KMS-11 (cell line): ENCODE data around the gene PLAAT5.

Experiments
- H2AFZ ChIP-seq: fragments of 200-600 bp; sonication (generic); 2 replicates; pipeline ENCODE4 v1.6.1; 2016; ENCODE audit warnings: antibody characterized with exemption, mixed run types, low read depth
- H3K27ac ChIP-seq: fragments of 200-600 bp; sonication (generic); 2 replicates; pipeline ENCODE4 v1.6.1; 2016; ENCODE audit warnings: mild to moderate bottlenecking, mixed run types
- H3K27me3 ChIP-seq: fragments of 200-600 bp; sonication (generic); 2 replicates; pipeline ENCODE4 v1.6.1; 2017; ENCODE audit warnings: mild to moderate bottlenecking, low read depth, mixed run types, moderate library complexity; ENCODE audit not compliant: insufficient read depth
- H3K36me3 ChIP-seq: fragments of 200-600 bp; sonication (generic); 2 replicates; pipeline ENCODE4 v1.6.1; 2017; ENCODE audit warnings: mild to moderate bottlenecking, mixed run types; ENCODE audit not compliant: insufficient read depth
- H3K4me1 ChIP-seq: fragments of 200-600 bp; sonication (generic); 2 replicates; pipeline ENCODE4 v1.6.1; 2016; ENCODE audit warnings: mild to moderate bottlenecking, low read depth, mixed run types; ENCODE audit not compliant: poor library complexity, severe bottlenecking
- H3K4me2 ChIP-seq: fragments of 200-600 bp; sonication (generic); 2 replicates; pipeline ENCODE4 v1.7.0; 2016; ENCODE audit warnings: mild to moderate bottlenecking, mixed run types
- H3K4me3 ChIP-seq: fragments of 200-600 bp; sonication (generic); IDR thresholded peaks from 2 replicates; pipeline ENCODE4 v1.6.1; 2017; ENCODE audit warnings: low read depth, low read length, mixed read lengths; ENCODE audit not compliant: insufficient read depth
- H3K79me2 ChIP-seq: fragments of 200-600 bp; sonication (generic); 2 replicates; pipeline ENCODE4 v1.6.1; 2016; ENCODE audit warnings: low read depth, mixed run types; ENCODE audit not compliant: insufficient read depth
- H3K9ac ChIP-seq: fragments of 200-600 bp; sonication (generic); 2 replicates; pipeline ENCODE4 v1.6.1; 2016; ENCODE audit warnings: mild to moderate bottlenecking, mixed run types
- H4K20me1 ChIP-seq: fragments of 200-600 bp; sonication (generic); 2 replicates; pipeline ENCODE4 v1.6.1; 2016; ENCODE audit warnings: mild to moderate bottlenecking, mixed run types; ENCODE audit not compliant: insufficient read depth
- TF ChIP-seq, protein P1 (sequence below): fragments of 200-600 bp; sonication (generic); conservative IDR thresholded peaks from 2 replicates; pipeline ENCODE4 v1.6.1; 2017; ENCODE audit warnings: low read depth, mild to moderate bottlenecking, antibody characterized with exemption, low read length, moderate library complexity, mixed read lengths

PLAAT5 gene

DNA sequence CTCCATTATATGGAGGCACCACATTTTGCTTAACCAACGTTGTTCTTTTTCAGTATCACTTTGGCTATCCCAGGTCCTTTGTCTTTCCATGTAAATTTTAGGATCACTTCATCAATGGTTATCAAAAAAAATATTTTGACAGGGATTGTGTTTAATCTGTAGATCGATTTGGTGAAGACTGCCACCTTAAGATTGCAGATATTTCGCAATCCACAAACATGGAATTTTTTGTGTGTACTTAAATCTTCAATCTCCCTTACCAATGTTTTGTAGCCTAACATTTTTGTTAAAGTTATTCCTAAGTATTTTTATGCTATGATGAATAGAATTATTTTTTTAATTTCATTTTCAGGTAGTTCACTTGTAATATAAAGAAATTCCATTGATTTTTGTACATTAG lies 18.6 kb downstream of the PLAAT5 start:
- TF ChIP-seq, protein P1, sequence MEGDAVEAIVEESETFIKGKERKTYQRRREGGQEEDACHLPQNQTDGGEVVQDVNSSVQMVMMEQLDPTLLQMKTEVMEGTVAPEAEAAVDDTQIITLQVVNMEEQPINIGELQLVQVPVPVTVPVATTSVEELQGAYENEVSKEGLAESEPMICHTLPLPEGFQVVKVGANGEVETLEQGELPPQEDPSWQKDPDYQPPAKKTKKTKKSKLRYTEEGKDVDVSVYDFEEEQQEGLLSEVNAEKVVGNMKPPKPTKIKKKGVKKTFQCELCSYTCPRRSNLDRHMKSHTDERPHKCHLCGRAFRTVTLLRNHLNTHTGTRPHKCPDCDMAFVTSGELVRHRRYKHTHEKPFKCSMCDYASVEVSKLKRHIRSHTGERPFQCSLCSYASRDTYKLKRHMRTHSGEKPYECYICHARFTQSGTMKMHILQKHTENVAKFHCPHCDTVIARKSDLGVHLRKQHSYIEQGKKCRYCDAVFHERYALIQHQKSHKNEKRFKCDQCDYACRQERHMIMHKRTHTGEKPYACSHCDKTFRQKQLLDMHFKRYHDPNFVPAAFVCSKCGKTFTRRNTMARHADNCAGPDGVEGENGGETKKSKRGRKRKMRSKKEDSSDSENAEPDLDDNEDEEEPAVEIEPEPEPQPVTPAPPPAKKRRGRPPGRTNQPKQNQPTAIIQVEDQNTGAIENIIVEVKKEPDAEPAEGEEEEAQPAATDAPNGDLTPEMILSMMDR, result no peak
- H2AFZ ChIP-seq, result no peak overlapping the region

DNA sequence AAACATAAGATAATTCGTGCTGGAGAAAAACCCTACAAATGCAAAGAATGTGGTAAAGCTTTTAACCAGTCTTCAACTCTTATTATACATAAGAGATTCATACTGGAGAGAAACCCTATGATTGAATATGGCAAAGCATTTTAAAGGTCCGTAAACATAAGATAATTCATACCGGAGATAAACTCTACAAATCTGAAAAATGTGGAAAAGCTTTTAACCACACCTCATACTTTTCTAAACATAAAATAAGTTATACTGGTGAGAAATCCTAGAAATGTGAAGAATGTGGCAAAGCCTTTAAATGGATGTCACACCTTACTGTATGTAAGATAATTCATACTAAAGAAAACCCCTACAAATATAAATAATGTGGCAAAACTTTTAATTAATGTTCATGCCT lies 20.7 kb downstream of the PLAAT5 start:
- Histone ChIP-seq H3K4me1 (no peaks in the 10 kb centered on the region), H3K4me3 (no peak overlapping the region), H3K27me3 (no peaks in the 10 kb centered on the region), H3K27ac (no peak overlapping the region), H3K4me2 (no peak overlapping the region), H3K36me3 (no peaks in the 10 kb centered on the region), H2AFZ (no peak overlapping the region), H3K9ac (no peak overlapping the region), H3K79me2 (no peaks in the 10 kb centered on the region), H4K20me1 (no peaks in the 10 kb centered on the region)
- TF ChIP-seq, protein P1, result no peak

More for the DNA sequence above, 18.6 kb downstream of the PLAAT5 start:
- H3K4me3 ChIP-seq, result no peak overlapping the region
- H3K4me2 ChIP-seq, result no peak overlapping the region
- no peaks in the 10 kb centered on the region for H3K4me1 ChIP-seq
- no peak overlapping the region for H3K9ac ChIP-seq
- no peaks in the 10 kb centered on the region for H3K79me2 ChIP-seq
- no peaks in the 10 kb centered on the region for H4K20me1 ChIP-seq
- no peaks in the 10 kb centered on the region for H3K36me3 ChIP-seq
- no peaks in the 10 kb centered on the region for H3K27me3 ChIP-seq
- H3K27ac ChIP-seq, result no peak overlapping the region

DNA sequence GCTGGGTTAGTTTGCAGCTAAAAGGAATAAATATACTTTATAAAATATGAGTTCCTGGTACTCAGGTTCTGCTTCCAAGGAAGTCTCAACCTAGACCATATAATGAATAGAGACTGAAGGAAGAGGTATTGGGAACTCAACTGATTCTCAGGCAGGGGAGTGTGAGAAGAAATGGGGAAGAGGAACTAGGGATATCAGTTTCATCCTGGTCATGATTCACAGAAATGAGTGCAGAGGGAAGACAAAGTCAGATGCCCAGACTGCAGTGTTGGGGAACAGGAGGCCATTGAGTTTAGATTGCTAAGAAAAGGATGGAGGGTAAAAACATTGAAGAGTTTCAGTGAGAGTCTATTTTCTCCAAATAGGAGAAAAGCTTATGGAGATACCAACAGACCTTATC lies 28.8 kb downstream of the PLAAT5 start:
- H2AFZ ChIP-seq, result no peak overlapping the region
- no peak overlapping the region for H3K4me2 ChIP-seq
- no peak overlapping the region for H3K9ac ChIP-seq
- H3K4me3 ChIP-seq, result no peak overlapping the region
- H3K27me3 ChIP-seq, result no peaks in the 10 kb centered on the region
- no peaks in the 10 kb centered on the region for H3K4me1 ChIP-seq
- no peak overlapping the region for H3K27ac ChIP-seq
- no peaks in the 10 kb centered on the region for H3K36me3 ChIP-seq
- TF ChIP-seq, protein P1, result no peak
- no peaks in the 10 kb centered on the region for H4K20me1 ChIP-seq
- H3K79me2 ChIP-seq, result no peaks in the 10 kb centered on the region

DNA sequence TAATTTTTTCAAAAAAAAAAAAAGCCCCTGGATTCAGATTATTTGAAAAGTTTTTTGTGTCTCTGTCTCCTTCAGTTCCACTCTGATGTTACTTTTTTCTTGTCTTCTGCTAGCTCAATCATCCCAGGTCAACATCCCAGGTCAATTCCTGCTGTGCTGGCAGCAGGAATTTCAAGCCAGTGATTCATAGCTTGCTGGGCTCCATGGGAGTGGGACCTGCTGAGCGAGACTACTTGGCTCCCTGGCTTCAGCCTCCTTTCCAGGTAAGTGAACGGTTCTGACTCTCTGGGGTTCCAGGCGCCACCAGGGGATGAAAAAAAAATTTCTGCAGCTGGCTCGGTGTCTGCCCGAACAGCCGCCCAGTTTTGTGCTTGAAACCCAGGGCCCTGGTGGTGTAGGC lies 31.4 kb downstream of the PLAAT5 start:
- H3K27me3 ChIP-seq, result no peaks in the 10 kb centered on the region
- H3K4me1 ChIP-seq, result no peaks in the 10 kb centered on the region
- H2AFZ ChIP-seq, result no peak overlapping the region
- no peak overlapping the region for H3K4me2 ChIP-seq
- H3K36me3 ChIP-seq, result no peaks in the 10 kb centered on the region
- no peak overlapping the region for H3K27ac ChIP-seq
- no peak overlapping the region for H3K9ac ChIP-seq
- H3K4me3 ChIP-seq, result no peak overlapping the region
- TF ChIP-seq, protein P1, result no peak
- H4K20me1 ChIP-seq, result no peaks in the 10 kb centered on the region
- H3K79me2 ChIP-seq, result no peaks in the 10 kb centered on the region

DNA sequence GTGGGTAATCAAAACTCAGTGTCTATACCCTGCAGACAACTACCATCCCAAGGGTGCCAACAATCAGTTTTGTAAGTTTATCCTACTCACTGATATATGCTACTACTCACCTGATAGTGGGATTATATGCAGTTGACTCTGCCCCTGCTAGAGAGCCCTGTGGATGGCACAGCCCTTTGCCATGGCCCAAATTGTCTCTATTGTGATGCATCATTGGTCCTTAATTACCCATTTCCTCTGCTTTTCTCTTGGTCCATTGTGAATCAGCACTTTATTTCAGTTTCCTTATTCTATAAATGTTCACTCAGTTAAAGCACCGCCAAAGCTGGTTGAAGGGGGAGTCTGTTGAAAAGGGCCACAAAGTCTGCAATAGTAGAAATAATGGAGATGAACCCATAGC lies 42.3 kb downstream of the PLAAT5 start:
- no peaks in the 10 kb centered on the region for H3K79me2 ChIP-seq
- no peak overlapping the region for H3K4me2 ChIP-seq
- H3K27me3 ChIP-seq, result no peaks in the 10 kb centered on the region
- H3K27ac ChIP-seq, result no peak overlapping the region
- no peak overlapping the region for H3K9ac ChIP-seq
- no peak overlapping the region for H3K4me3 ChIP-seq
- H2AFZ ChIP-seq, result no peak overlapping the region
- no peaks in the 10 kb centered on the region for H3K36me3 ChIP-seq
- TF ChIP-seq, protein P1, result no peak
- H3K4me1 ChIP-seq, result no peaks in the 10 kb centered on the region
- H4K20me1 ChIP-seq, result no peaks in the 10 kb centered on the region
